HepG2 (cell line): ENCODE measurements around the gene TBCD. TPM values are rescaled to one million over a fixed set of nuclear protein-coding genes. Genes with fewer than 3 reads are reported as not detected.

Source experiments
- CBFB ChIP-seq: sonication (generic); formaldehyde crosslinking; IDR thresholded peaks from 2 replicates; pipeline ENCODE4 v1.4.0; 2020; ENCODE audit warnings: missing genetic modification reagents
- CENPX ChIP-seq: sonication (generic); formaldehyde crosslinking; IDR thresholded peaks from 2 replicates; pipeline ENCODE4 v1.9.0; 2021; ENCODE audit warnings: mild to moderate bottlenecking, missing genetic modification reagents, moderate library complexity
- FOSL2 ChIP-seq: sonication (generic); formaldehyde crosslinking; IDR thresholded peaks from 2 replicates; pipeline ENCODE4 v1.4.0; 2020; ENCODE audit warnings: missing genetic modification reagents
- IRF9 ChIP-seq: sonication (generic); formaldehyde crosslinking; IDR thresholded peaks from 2 replicates; pipeline ENCODE4 v1.8.0; 2022; ENCODE audit warnings: missing genetic modification reagents, mild to moderate bottlenecking, borderline replicate concordance
- NPAS2 ChIP-seq: sonication (generic); formaldehyde crosslinking; IDR thresholded peaks from 2 replicates; pipeline ENCODE4 v1.8.0; 2022; ENCODE audit warnings: mild to moderate bottlenecking, missing genetic modification reagents, borderline replicate concordance
- SIN3A ChIP-seq: IDR thresholded peaks from 2 replicates; pipeline ENCODE4 v1.6.1; 2011; ENCODE audit warnings: low read depth, mild to moderate bottlenecking, control low read depth, low read length, borderline replicate concordance
- SMAD3 ChIP-seq: sonication (generic); formaldehyde crosslinking; IDR thresholded peaks from 2 replicates; pipeline ENCODE4 v1.4.0; 2020; ENCODE audit warnings: missing genetic modification reagents
- TAF1 ChIP-seq: sonication (generic); formaldehyde crosslinking; IDR thresholded peaks from 2 replicates; pipeline ENCODE4 v1.4.0; 2020; ENCODE audit warnings: missing genetic modification reagents
- TEAD2 ChIP-seq: sonication (generic); formaldehyde crosslinking; IDR thresholded peaks from 2 replicates; pipeline ENCODE4 v1.9.0; 2021; ENCODE audit warnings: missing genetic modification reagents
- TEF ChIP-seq: sonication (generic); formaldehyde crosslinking; IDR thresholded peaks from 2 replicates; pipeline ENCODE4 v1.5.0; 2020; ENCODE audit warnings: missing genetic modification reagents
- TFE3 ChIP-seq: IDR thresholded peaks from 2 replicates; pipeline ENCODE4 v1.6.1; 2016
- ZBTB21 ChIP-seq: sonication (generic); formaldehyde crosslinking; IDR thresholded peaks from 2 replicates; pipeline ENCODE4 v1.4.0; 2020; ENCODE audit warnings: missing genetic modification reagents
- ZEB1 ChIP-seq: IDR thresholded peaks from 2 replicates; pipeline ENCODE4 v1.6.1; 2012; ENCODE audit warnings: mild to moderate bottlenecking, low read depth, inconsistent platforms; ENCODE audit not compliant: insufficient replicate concordance
- ZNF282 ChIP-seq: fragments of 450-650 bp; IDR thresholded peaks from 2 replicates; pipeline ENCODE4 v1.6.1; 2018; ENCODE audit not compliant: partially characterized antibody
- ZNF496 ChIP-seq: sonication (generic); formaldehyde crosslinking; IDR thresholded peaks from 2 replicates; pipeline ENCODE4 v1.8.1; 2023; ENCODE audit warnings: mild to moderate bottlenecking, moderate library complexity, missing genetic modification reagents; ENCODE audit not compliant: insufficient replicate concordance
- ZNF550 ChIP-seq: sonication (generic); formaldehyde crosslinking; IDR thresholded peaks from 2 replicates; pipeline ENCODE4 v1.4.0; 2020; ENCODE audit warnings: mild to moderate bottlenecking, missing genetic modification reagents, borderline replicate concordance
- ZNF574 ChIP-seq: sonication (generic); formaldehyde crosslinking; IDR thresholded peaks from 2 replicates; pipeline ENCODE4 v1.4.0; 2020; ENCODE audit warnings: missing genetic modification reagents
- ZNF691 ChIP-seq: sonication (generic); formaldehyde crosslinking; IDR thresholded peaks from 2 replicates; pipeline ENCODE4 v1.4.0; 2020; ENCODE audit warnings: missing genetic modification reagents, low read depth, mild to moderate bottlenecking, borderline replicate concordance
- ZNF891 ChIP-seq: sonication (generic); formaldehyde crosslinking; IDR thresholded peaks from 2 replicates; pipeline ENCODE4 v1.5.0; 2020; ENCODE audit warnings: mild to moderate bottlenecking, missing genetic modification reagents
- ZSCAN21 ChIP-seq: sonication (generic); formaldehyde crosslinking; IDR thresholded peaks from 2 replicates; pipeline ENCODE4 v1.8.0; 2022; ENCODE audit warnings: mild to moderate bottlenecking, missing genetic modification reagents, moderate library complexity, borderline replicate concordance
- polyA plus RNA-seq, 8 experiments: library from polyadenylated mRNA; depleted of rRNA in 3 of 8; stranded (reverse) in 7 of 8; unstranded in 1 of 8; fragments of >200 nt; fragmentation: Illumina TruSeq in 4 of 8; extraction: Trizol in 4 of 8; gene quantifications; 2 replicates each; pipeline versions ENCODE4 v1.2.1 to v1.2.3, GENCODE V29; 2011 to 2016; ENCODE audit warnings: low read depth in 4 of 8, missing spikeins in 1 of 8, mixed read lengths in 1 of 8; ENCODE audit not compliant: insufficient read depth in 1 of 8
- total RNA-seq, 5 experiments: library from RNA; depleted of rRNA; stranded (reverse); fragments of >200 nt; fragmentation: Illumina TruSeq; extraction: Trizol; gene quantifications; 2 replicates each; pipeline ENCODE4 v1.2.3, GENCODE V29; 2016; ENCODE audit warnings: low read depth in 1 of 5

Gene TBCD
- total and polyA plus RNA-seq, 2 of the 13 experiments (the other 11 are each of a cell fraction or from before 2014, with no cell fraction given): 33.9 to 54.8 TPM

- TF ChIP-seq ZBTB21 (CRISPR knock-in tag): peak; percentile 59
- TF ChIP-seq NPAS2: no peak
- peak; percentile 94 for TF ChIP-seq FOSL2 (CRISPR knock-in tag)
- TF ChIP-seq ZSCAN21: peak; percentile 100
- TF ChIP-seq ZNF282: no peak
- TF ChIP-seq TAF1 (CRISPR knock-in tag): peak; percentile 55; the same call in 1 of the 2 replicates
- no peak for TF ChIP-seq CENPX (CRISPR knock-in tag)
- TF ChIP-seq ZNF550: peak; percentile 29; the same call in 1 of the 2 replicates
- TF ChIP-seq TEF (CRISPR knock-in tag): peak; percentile 80; the same call in 1 of the 2 replicates
- peak; percentile 94 for TF ChIP-seq CBFB (CRISPR knock-in tag)
- TF ChIP-seq IRF9 (CRISPR knock-in tag): peak; percentile 99
- TF ChIP-seq ZNF691: peak; percentile 99; the same call in 1 of the 2 replicates
- TF ChIP-seq TEAD2: peak; percentile 97; the same call in 1 of the 2 replicates
- TF ChIP-seq SIN3A: peak; percentile 99
- no peak for TF ChIP-seq ZNF496 (CRISPR knock-in tag)
- peak; percentile 96 for TF ChIP-seq ZNF574
- peak; percentile 99 for TF ChIP-seq ZNF891 (CRISPR knock-in tag)
- TF ChIP-seq ZEB1: peak; percentile 90
- TF ChIP-seq SMAD3 (CRISPR knock-in tag): peak; percentile 99
- peak; percentile 100 for TF ChIP-seq TFE3 (CRISPR knock-in tag)
Observed at GRCh38 chr17:82737967-82738877, 13.6 kb upstream of the TBCD start (continued).
